ENCODE results near the gene NECTIN2. TPM values are rescaled to one million over a fixed set of nuclear protein-coding genes. Genes with fewer than 3 reads are reported as not detected.

NECTIN2 gene
- total RNA-seq, 1 experiment from 2014 or later = 96.3 TPM

DNA sequence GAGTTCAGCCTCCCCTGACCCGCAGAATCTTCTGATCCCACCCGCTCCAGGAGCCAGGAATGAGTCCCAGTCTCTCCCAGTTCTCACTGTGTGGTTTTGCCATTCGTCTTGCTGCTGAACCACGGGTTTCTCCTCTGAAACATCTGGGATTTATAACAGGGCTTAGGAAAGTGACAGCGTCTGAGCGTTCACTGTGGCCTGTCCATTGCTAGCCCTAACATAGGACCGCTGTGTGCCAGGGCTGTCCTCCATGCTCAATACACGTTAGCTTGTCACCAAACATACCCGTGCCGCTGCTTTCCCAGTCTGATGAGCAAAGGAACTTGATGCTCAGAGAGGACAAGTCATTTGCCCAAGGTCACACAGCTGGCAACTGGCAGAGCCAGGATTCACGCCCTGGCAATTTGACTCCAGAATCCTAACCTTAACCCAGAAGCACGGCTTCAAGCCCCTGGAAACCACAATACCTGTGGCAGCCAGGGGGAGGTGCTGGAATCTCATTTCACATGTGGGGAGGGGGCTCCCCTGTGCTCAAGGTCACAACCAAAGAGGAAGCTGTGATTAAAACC, 58.4 kb downstream of the NECTIN2 start:
- H2AFZ ChIP-seq (ENCODE audit: low read depth, low read length, poor library complexity, severe bottlenecking) = no peak overlapping the region
- TF ChIP-seq RAD21 (IDR thresholded peaks at IDR 0.05; ENCODE audit: low read depth) = peak; percentile 22; the same call in 1 of the 2 replicates
- TF ChIP-seq, protein P1, sequence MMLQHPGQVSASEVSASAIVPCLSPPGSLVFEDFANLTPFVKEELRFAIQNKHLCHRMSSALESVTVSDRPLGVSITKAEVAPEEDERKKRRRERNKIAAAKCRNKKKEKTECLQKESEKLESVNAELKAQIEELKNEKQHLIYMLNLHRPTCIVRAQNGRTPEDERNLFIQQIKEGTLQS (IDR thresholded peaks at IDR 0.05) = no peak
- TF ChIP-seq, protein P2, sequence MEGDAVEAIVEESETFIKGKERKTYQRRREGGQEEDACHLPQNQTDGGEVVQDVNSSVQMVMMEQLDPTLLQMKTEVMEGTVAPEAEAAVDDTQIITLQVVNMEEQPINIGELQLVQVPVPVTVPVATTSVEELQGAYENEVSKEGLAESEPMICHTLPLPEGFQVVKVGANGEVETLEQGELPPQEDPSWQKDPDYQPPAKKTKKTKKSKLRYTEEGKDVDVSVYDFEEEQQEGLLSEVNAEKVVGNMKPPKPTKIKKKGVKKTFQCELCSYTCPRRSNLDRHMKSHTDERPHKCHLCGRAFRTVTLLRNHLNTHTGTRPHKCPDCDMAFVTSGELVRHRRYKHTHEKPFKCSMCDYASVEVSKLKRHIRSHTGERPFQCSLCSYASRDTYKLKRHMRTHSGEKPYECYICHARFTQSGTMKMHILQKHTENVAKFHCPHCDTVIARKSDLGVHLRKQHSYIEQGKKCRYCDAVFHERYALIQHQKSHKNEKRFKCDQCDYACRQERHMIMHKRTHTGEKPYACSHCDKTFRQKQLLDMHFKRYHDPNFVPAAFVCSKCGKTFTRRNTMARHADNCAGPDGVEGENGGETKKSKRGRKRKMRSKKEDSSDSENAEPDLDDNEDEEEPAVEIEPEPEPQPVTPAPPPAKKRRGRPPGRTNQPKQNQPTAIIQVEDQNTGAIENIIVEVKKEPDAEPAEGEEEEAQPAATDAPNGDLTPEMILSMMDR (IDR thresholded peaks at IDR 0.05 in 2 of 3, conservative IDR thresholded peaks at IDR 0.05 in 1 of 3; ENCODE audit: borderline replicate concordance in 1 of 3, insufficient read depth in 1 of 3, low read depth in 2 of 3, low read length in 2 of 3) = peak; percentile 14 to 72 (median 64); a peak in 5 of 6 replicates
- no peak for TF ChIP-seq CBX3 (IDR thresholded peaks at IDR 0.05; ENCODE audit: low read depth)
- peak; percentile 30; the same call in 1 of the 2 replicates for TF ChIP-seq POLR2AphosphoS5 (IDR thresholded peaks at IDR 0.05; ENCODE audit: low read depth, low read length)
- no peak for TF ChIP-seq FOSL1 (IDR thresholded peaks at IDR 0.05; ENCODE audit: low read depth)
- no peak for TF ChIP-seq YY1 (IDR thresholded peaks at IDR 0.05; ENCODE audit: extremely low read depth, insufficient replicate concordance, low read depth, low read length)
- TF ChIP-seq ELF1 (IDR thresholded peaks at IDR 0.05; ENCODE audit: borderline replicate concordance, low read depth) = no peak
- TF ChIP-seq EGR1 (IDR thresholded peaks at IDR 0.05; ENCODE audit: low read depth) = no peak
- peak overlapping the region; percentile 37 for H3K27ac ChIP-seq (ENCODE audit: low read depth, low read length)
- H3K9ac ChIP-seq (ENCODE audit: low read length) = no peak overlapping the region
- no peaks in the 10 kb centered on the region for H4K20me1 ChIP-seq (ENCODE audit: insufficient read depth)
- intact Hi-C loops (cut with micrococcal nuclease) = loop anchor here (5.0 kb wide), 1 partner anchor 153 kb away; no protein-coding TSS in a partner anchor
- CTCF ChIA-PET = interaction anchor here (0.5 to 1.7 kb wide), 5 partner anchors 14 to 204 kb away, joined by 3 to 9 read pairs (median 5); partner anchors contain the start of gene TOMM40
- H3K36me3 ChIP-seq (ENCODE audit: control insufficient read depth in 1 of 2, insufficient read depth in 2 of 2, low read length in 2 of 2) = peaks cover 12 to 30% of the 10 kb centered on the region in 2 experiments; a peak in 3 of 4 replicates
- H3K4me1 ChIP-seq (ENCODE audit: control insufficient read depth in 1 of 2, insufficient read depth in 2 of 2, low read length in 2 of 2) = peaks cover 4 to 32% of the 10 kb centered on the region in 2 experiments; a peak in 3 of 4 replicates
- H3K9me3 ChIP-seq (ENCODE audit: control insufficient read depth in 1 of 2, insufficient read depth in 1 of 2, low read depth in 1 of 2, low read length in 2 of 2) = no peaks in the 10 kb centered on the region
- RAD21 ChIA-PET (ENCODE audit: low non-redundant PET in 1 of 2, low total read pairs in 2 of 2, uncharacterized antibody in 2 of 2, unreplicated experiment in 2 of 2) = interaction anchor here in 1 of 2 experiments (1.5 kb wide), 1 partner anchor 48 kb away, joined by 3 read pairs; no protein-coding TSS in a partner anchor
- no peaks in the 10 kb centered on the region for H3K9me2 ChIP-seq (ENCODE audit: insufficient read depth)
- no peak overlapping the region for H3K4me2 ChIP-seq (ENCODE audit: low read length)
- H3K4me3 ChIP-seq (replicated peaks in 1 of 2; ENCODE audit: low read depth in 1 of 2, low read length in 2 of 2) = no peak overlapping the region
- peaks cover 7% of the 10 kb centered on the region; the same call in 1 of the 2 replicates for H3K79me2 ChIP-seq (ENCODE audit: insufficient read depth, low read length)
- H3K27me3 ChIP-seq (ENCODE audit: insufficient read depth, low read length) = no peaks in the 10 kb centered on the region
- no peak for DNase-seq (ENCODE audit: low read depth, low spot score)
- no TSS peak for BruUV-seq (replicated peaks)
- peak; percentile 25; the same call in 1 of the 2 replicates for ATAC-seq
- POLR2A ChIA-PET = interaction anchor here (0.7 kb wide), 1 partner anchor 50 kb away, joined by 4 read pairs; no protein-coding TSS in a partner anchor
